Measurements from ENCODE around the gene ERP29. TPM values are rescaled to one million over a fixed set of nuclear protein-coding genes. Genes with fewer than 3 reads are reported as not detected.

ERP29 gene
- polyA plus RNA-seq, 3 donors = 158 to 207 (median 170) TPM

DNA sequence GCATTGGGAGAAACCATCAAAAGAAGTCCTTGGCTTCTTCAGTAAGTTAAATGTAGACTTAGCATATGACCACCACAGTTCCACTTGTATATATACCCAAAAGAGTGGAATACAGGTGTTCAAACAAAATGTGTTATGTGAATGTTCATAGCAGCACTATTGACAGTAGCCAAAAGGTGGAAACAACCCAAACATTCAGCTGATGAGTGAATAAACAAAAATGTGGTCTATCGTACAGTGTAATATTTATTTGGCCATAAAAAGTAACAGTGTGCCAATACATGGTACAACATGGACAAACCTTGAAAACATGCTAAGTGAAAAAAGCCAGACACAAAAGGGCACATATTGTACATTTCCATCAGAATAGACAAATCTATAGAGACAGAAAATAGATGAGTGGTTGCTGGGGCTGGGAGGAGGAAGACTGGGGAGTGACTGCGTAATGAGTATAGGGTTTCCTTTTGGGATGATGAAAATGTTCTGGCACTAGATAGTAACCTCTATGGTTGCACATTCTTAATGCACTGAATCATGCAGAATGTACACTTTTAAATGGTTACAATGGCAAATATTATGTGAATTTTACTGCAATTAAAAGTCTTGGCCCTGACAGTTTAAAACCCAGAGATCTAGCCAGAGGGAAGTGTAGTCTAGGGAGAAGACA lies 5.5 kb downstream of the ERP29 start:
- peak overlapping the region in 1 of 2 donors; percentile 38 for H3K27ac ChIP-seq (ENCODE audit: low read depth in 1 of 2, low read length in 2 of 2)
- H2AFZ ChIP-seq (ENCODE audit: insufficient read depth, low read depth, low read length, poor library complexity, severe bottlenecking) = no peak overlapping the region
- H3K4me3 ChIP-seq (replicated peaks in 1 of 3; ENCODE audit: low read depth in 2 of 3, low read length in 3 of 3) = no peak overlapping the region
- H3K36me3 ChIP-seq (replicated peaks in 1 of 2; ENCODE audit: control insufficient read depth in 1 of 2, insufficient read depth in 2 of 2, low read length in 2 of 2) = peaks cover 60 to 76% of the 10 kb centered on the region in 2 donors
- WGBS (ENCODE audit: insufficient coverage) = no CpG with 5 or more reads among the region's 2 CpGs
- intact Hi-C loops (cut with micrococcal nuclease) = loop anchor here (10.0 kb wide), 2 partner anchors 74 to 96 kb away; no protein-coding TSS in a partner anchor
- no peak overlapping the region for H3K4me2 ChIP-seq (replicated peaks; ENCODE audit: extremely low read depth, low read length, poor library complexity, severe bottlenecking)
- peaks cover 28 to 34% of the 10 kb centered on the region in 2 donors for H3K4me1 ChIP-seq (ENCODE audit: control insufficient read depth in 1 of 2, insufficient read depth in 2 of 2, low read length in 2 of 2)
- Mint-ChIP-seq H3K36me3 (peaks cover 51 to 73% of the 10 kb centered on the region in 2 donors), H3K9me3 (peaks cover 0 to 2% (median 0%) of the 10 kb centered on the region in 7 donors), H3K4me1 (peaks cover 41% of the 10 kb centered on the region), H3K4me3 (no peak overlapping the region), H3K27me3 (ENCODE audit: low read depth in 3 of 3) (no peaks in the 10 kb centered on the region), H3K27ac (peak overlapping the region in 5 of 7 donors; percentile 13 to 69 (median 27))
- peaks cover 100% of the 10 kb centered on the region for H4K20me1 ChIP-seq (ENCODE audit: insufficient read depth, low read length)
- TF ChIP-seq, protein P1, sequence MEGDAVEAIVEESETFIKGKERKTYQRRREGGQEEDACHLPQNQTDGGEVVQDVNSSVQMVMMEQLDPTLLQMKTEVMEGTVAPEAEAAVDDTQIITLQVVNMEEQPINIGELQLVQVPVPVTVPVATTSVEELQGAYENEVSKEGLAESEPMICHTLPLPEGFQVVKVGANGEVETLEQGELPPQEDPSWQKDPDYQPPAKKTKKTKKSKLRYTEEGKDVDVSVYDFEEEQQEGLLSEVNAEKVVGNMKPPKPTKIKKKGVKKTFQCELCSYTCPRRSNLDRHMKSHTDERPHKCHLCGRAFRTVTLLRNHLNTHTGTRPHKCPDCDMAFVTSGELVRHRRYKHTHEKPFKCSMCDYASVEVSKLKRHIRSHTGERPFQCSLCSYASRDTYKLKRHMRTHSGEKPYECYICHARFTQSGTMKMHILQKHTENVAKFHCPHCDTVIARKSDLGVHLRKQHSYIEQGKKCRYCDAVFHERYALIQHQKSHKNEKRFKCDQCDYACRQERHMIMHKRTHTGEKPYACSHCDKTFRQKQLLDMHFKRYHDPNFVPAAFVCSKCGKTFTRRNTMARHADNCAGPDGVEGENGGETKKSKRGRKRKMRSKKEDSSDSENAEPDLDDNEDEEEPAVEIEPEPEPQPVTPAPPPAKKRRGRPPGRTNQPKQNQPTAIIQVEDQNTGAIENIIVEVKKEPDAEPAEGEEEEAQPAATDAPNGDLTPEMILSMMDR (IDR thresholded peaks at IDR 0.05) = no peak
- H3K79me2 ChIP-seq (ENCODE audit: insufficient read depth, low read length) = peaks cover 91% of the 10 kb centered on the region
- H3K9ac ChIP-seq (ENCODE audit: insufficient read depth, low read length, poor library complexity, severe bottlenecking) = no peak overlapping the region
- no peaks in the 10 kb centered on the region for H3K9me3 ChIP-seq (replicated peaks in 1 of 2; ENCODE audit: control insufficient read depth in 1 of 2, insufficient read depth in 1 of 2, low read length in 2 of 2)
- no peaks in the 10 kb centered on the region for H3K27me3 ChIP-seq (ENCODE audit: control insufficient read depth in 2 of 2, insufficient read depth in 2 of 2, low read length in 2 of 2)
- no peak for DNase-seq

DNA sequence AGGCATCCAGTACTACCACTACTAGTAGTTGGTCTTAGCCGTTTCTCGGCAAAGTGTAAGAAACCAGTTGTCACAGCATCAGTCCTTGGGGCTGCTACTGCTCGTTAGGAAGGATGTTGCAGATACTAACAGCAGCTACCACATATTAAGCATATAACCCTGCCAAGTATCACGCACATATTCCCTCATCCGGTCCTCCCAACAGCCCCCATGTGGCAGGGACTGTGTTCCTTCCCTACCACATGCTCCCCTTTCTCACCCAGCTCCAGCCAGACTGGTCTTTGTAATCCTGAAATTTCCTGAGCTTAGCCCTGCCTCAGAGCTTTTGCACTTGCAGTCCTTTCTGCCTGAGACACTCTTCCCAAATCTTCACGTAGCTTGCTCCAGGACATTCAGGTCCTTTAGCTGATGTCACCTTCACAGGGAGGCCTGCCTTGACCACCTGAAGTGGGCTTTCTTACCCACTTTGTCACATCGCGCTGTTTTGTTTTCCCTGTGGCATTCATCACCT lies 7.8 kb downstream of the ERP29 start:
- Histone ChIP-seq H3K9ac (ENCODE audit: insufficient read depth, low read length, poor library complexity, severe bottlenecking) (no peak overlapping the region), H3K27me3 (ENCODE audit: control insufficient read depth in 2 of 2, insufficient read depth in 2 of 2, low read length in 2 of 2) (no peaks in the 10 kb centered on the region), H3K9me3 (replicated peaks in 1 of 2; ENCODE audit: control insufficient read depth in 1 of 2, insufficient read depth in 1 of 2, low read length in 2 of 2) (no peaks in the 10 kb centered on the region), H4K20me1 (ENCODE audit: insufficient read depth, low read length) (peaks cover 100% of the 10 kb centered on the region), H3K79me2 (ENCODE audit: insufficient read depth, low read length) (peaks cover 85% of the 10 kb centered on the region), H2AFZ (ENCODE audit: insufficient read depth, low read depth, low read length, poor library complexity, severe bottlenecking) (no peak overlapping the region), H3K4me3 (replicated peaks in 1 of 3; ENCODE audit: low read depth in 2 of 3, low read length in 3 of 3) (no peak overlapping the region), H3K4me2 (replicated peaks; ENCODE audit: extremely low read depth, low read length, poor library complexity, severe bottlenecking) (no peak overlapping the region), H3K4me1 (ENCODE audit: control insufficient read depth in 1 of 2, insufficient read depth in 2 of 2, low read length in 2 of 2) (peaks cover 6 to 12% of the 10 kb centered on the region in 2 donors), H3K27ac (ENCODE audit: low read depth in 1 of 2, low read length in 2 of 2) (no peak overlapping the region), H3K36me3 (replicated peaks in 1 of 2; ENCODE audit: control insufficient read depth in 1 of 2, insufficient read depth in 2 of 2, low read length in 2 of 2) (peaks cover 68 to 91% of the 10 kb centered on the region in 2 donors)
- intact Hi-C loops (cut with micrococcal nuclease) = no loop called here
- Mint-ChIP-seq H3K4me1 (peaks cover 27% of the 10 kb centered on the region), H3K9me3 (peaks cover 0 to under 1% (median 0%) of the 10 kb centered on the region in 7 donors), H3K4me3 (no peak overlapping the region), H3K27ac (peak overlapping the region in 1 of 7 donors; percentile 28), H3K36me3 (peaks cover 58 to 87% of the 10 kb centered on the region in 2 donors), H3K27me3 (ENCODE audit: low read depth in 3 of 3) (no peaks in the 10 kb centered on the region)
- 95% methylated on average over 5 of the region's 8 CpGs for WGBS (ENCODE audit: insufficient coverage)
- TF ChIP-seq, protein P1 (IDR thresholded peaks at IDR 0.05) = no peak
- DNase-seq = no peak

All from CD14-positive monocyte (primary cell).